ENCODE results near the gene SLC37A1.
"Not testable (repeated sequence)": the region's sequence is repeated elsewhere in the genome, so short reads cannot be mapped to it uniquely, and the experiment has no call there.

SLC37A1 gene

GRCh38 chr21:42612390-42612789 is 98.7 kb downstream of the SLC37A1 start:
- no peak overlapping the region for H3K4me3 ChIP-seq (ENCODE audit: extremely low read depth, insufficient read depth, low read length, poor library complexity, severe bottlenecking)
- no peaks in the 10 kb centered on the region for H3K4me1 ChIP-seq (ENCODE audit: control insufficient read depth, insufficient read depth, low read length, poor library complexity, severe bottlenecking)
- H3K36me3 ChIP-seq (ENCODE audit: control insufficient read depth, insufficient read depth, low read length), result no peaks in the 10 kb centered on the region
- H3K27ac ChIP-seq (ENCODE audit: low read depth, low read length, severe bottlenecking), result no peak overlapping the region
- no peaks in the 10 kb centered on the region for H3K9me3 ChIP-seq (ENCODE audit: control insufficient read depth, low read length)
- 80% methylated on average over 1 of the region's 1 CpG; no CpG with 5 or more reads in 1 of the 2 experiments for WGBS, 2 experiments (ENCODE audit: insufficient coverage in 2 of 2)

- Histone ChIP-seq H3K4me1 (ENCODE audit: control insufficient read depth, insufficient read depth, low read length, poor library complexity, severe bottlenecking) (no peaks in the 10 kb centered on the region), H3K9me3 (ENCODE audit: control insufficient read depth, low read length) (no peaks in the 10 kb centered on the region), H3K36me3 (ENCODE audit: control insufficient read depth, insufficient read depth, low read length) (no peaks in the 10 kb centered on the region), H3K27ac (ENCODE audit: low read depth, low read length, severe bottlenecking) (no peak overlapping the region), H3K4me3 (ENCODE audit: extremely low read depth, insufficient read depth, low read length, poor library complexity, severe bottlenecking) (no peak overlapping the region)
- 60% methylated on average over 1 of the region's 5 CpGs; no CpG with 5 or more reads in 1 of the 2 experiments for WGBS, 2 experiments (ENCODE audit: insufficient coverage in 2 of 2)
Measured at GRCh38 chr21:42613756-42614155, 100.1 kb downstream of the SLC37A1 start.

- 81 to 94% methylated on average over 6 to 7 of the region's 9 CpGs for WGBS, 2 experiments (ENCODE audit: insufficient coverage in 2 of 2)
- Histone ChIP-seq H3K4me3 (ENCODE audit: extremely low read depth, insufficient read depth, low read length, poor library complexity, severe bottlenecking) (no peak overlapping the region), H3K4me1 (ENCODE audit: control insufficient read depth, insufficient read depth, low read length, poor library complexity, severe bottlenecking) (no peaks in the 10 kb centered on the region), H3K9me3 (ENCODE audit: control insufficient read depth, low read length) (no peaks in the 10 kb centered on the region), H3K27ac (ENCODE audit: low read depth, low read length, severe bottlenecking) (peak overlapping the region; percentile 5), H3K36me3 (ENCODE audit: control insufficient read depth, insufficient read depth, low read length) (no peaks in the 10 kb centered on the region)
Measured at GRCh38 chr21:42614396-42614795, 100.7 kb downstream of the SLC37A1 start.

GRCh38 chr21:42614811-42615351 is 101.2 kb downstream of the SLC37A1 start:
- Histone ChIP-seq H3K36me3 (ENCODE audit: control insufficient read depth, insufficient read depth, low read length) (no peaks in the 10 kb centered on the region), H3K27ac (ENCODE audit: low read depth, low read length, severe bottlenecking) (peak overlapping the region; percentile 5), H3K4me1 (ENCODE audit: control insufficient read depth, insufficient read depth, low read length, poor library complexity, severe bottlenecking) (no peaks in the 10 kb centered on the region), H3K4me3 (ENCODE audit: extremely low read depth, insufficient read depth, low read length, poor library complexity, severe bottlenecking) (no peak overlapping the region), H3K9me3 (ENCODE audit: control insufficient read depth, low read length) (no peaks in the 10 kb centered on the region)
- WGBS, 2 experiments (ENCODE audit: insufficient coverage in 2 of 2), result 74 to 77% methylated on average over 11 to 13 of the region's 14 CpGs

- not testable (repeated sequence) for H3K9me3 ChIP-seq (ENCODE audit: control insufficient read depth, low read length); H3K36me3 ChIP-seq (ENCODE audit: control insufficient read depth, insufficient read depth, low read length); H3K4me1 ChIP-seq (ENCODE audit: control insufficient read depth, insufficient read depth, low read length, poor library complexity, severe bottlenecking); H3K27ac ChIP-seq (ENCODE audit: low read depth, low read length, severe bottlenecking); H3K4me3 ChIP-seq (ENCODE audit: extremely low read depth, insufficient read depth, low read length, poor library complexity, severe bottlenecking)
- 60% methylated on average over 1 of the region's 5 CpGs; no CpG with 5 or more reads in 1 of the 2 experiments for WGBS, 2 experiments (ENCODE audit: insufficient coverage in 2 of 2)
Measured at GRCh38 chr21:42615377-42615776, 101.7 kb downstream of the SLC37A1 start.

GRCh38 chr21:42615924-42616323 is 102.3 kb downstream of the SLC37A1 start:
- Histone ChIP-seq H3K27ac (ENCODE audit: low read depth, low read length, severe bottlenecking) (no peak overlapping the region), H3K4me3 (ENCODE audit: extremely low read depth, insufficient read depth, low read length, poor library complexity, severe bottlenecking) (no peak overlapping the region), H3K36me3 (ENCODE audit: control insufficient read depth, insufficient read depth, low read length) (no peaks in the 10 kb centered on the region), H3K4me1 (ENCODE audit: control insufficient read depth, insufficient read depth, low read length, poor library complexity, severe bottlenecking) (no peaks in the 10 kb centered on the region), H3K9me3 (ENCODE audit: control insufficient read depth, low read length) (no peaks in the 10 kb centered on the region)
- WGBS, 2 experiments (ENCODE audit: insufficient coverage in 2 of 2), result 64 to 71% methylated on average over 2 to 3 of the region's 3 CpGs

- Histone ChIP-seq H3K36me3 (ENCODE audit: control insufficient read depth, insufficient read depth, low read length) (no peaks in the 10 kb centered on the region), H3K4me1 (ENCODE audit: control insufficient read depth, insufficient read depth, low read length, poor library complexity, severe bottlenecking) (no peaks in the 10 kb centered on the region), H3K9me3 (ENCODE audit: control insufficient read depth, low read length) (no peaks in the 10 kb centered on the region), H3K27ac (ENCODE audit: low read depth, low read length, severe bottlenecking) (no peak overlapping the region), H3K4me3 (ENCODE audit: extremely low read depth, insufficient read depth, low read length, poor library complexity, severe bottlenecking) (no peak overlapping the region)
- 70 to 79% methylated on average over 18 of the region's 18 CpGs for WGBS, 2 experiments (ENCODE audit: insufficient coverage in 2 of 2)
Measured at GRCh38 chr21:42616446-42616845, 102.8 kb downstream of the SLC37A1 start.

- Histone ChIP-seq H3K36me3 (ENCODE audit: control insufficient read depth, insufficient read depth, low read length) (no peaks in the 10 kb centered on the region), H3K4me1 (ENCODE audit: control insufficient read depth, insufficient read depth, low read length, poor library complexity, severe bottlenecking) (no peaks in the 10 kb centered on the region), H3K9me3 (ENCODE audit: control insufficient read depth, low read length) (no peaks in the 10 kb centered on the region), H3K27ac (ENCODE audit: low read depth, low read length, severe bottlenecking) (no peak overlapping the region), H3K4me3 (ENCODE audit: extremely low read depth, insufficient read depth, low read length, poor library complexity, severe bottlenecking) (no peak overlapping the region)
- WGBS, 2 experiments (ENCODE audit: insufficient coverage in 2 of 2), result 91 to 93% methylated on average over 20 of the region's 21 CpGs
Measured at GRCh38 chr21:42616941-42617340, 103.3 kb downstream of the SLC37A1 start.

- H3K27ac ChIP-seq (ENCODE audit: low read depth, low read length, severe bottlenecking), result no peak overlapping the region
- H3K36me3 ChIP-seq (ENCODE audit: control insufficient read depth, insufficient read depth, low read length), result no peaks in the 10 kb centered on the region
- no peaks in the 10 kb centered on the region for H3K9me3 ChIP-seq (ENCODE audit: control insufficient read depth, low read length)
- no peak overlapping the region for H3K4me3 ChIP-seq (ENCODE audit: extremely low read depth, insufficient read depth, low read length, poor library complexity, severe bottlenecking)
- no peaks in the 10 kb centered on the region for H3K4me1 ChIP-seq (ENCODE audit: control insufficient read depth, insufficient read depth, low read length, poor library complexity, severe bottlenecking)
- WGBS, 2 experiments (ENCODE audit: insufficient coverage in 2 of 2), result 81% methylated on average over 16 to 19 of the region's 23 CpGs
Measured at GRCh38 chr21:42617486-42617885, 103.8 kb downstream of the SLC37A1 start.

- H3K27ac ChIP-seq (ENCODE audit: low read depth, low read length, severe bottlenecking), result no peak overlapping the region
- H3K9me3 ChIP-seq (ENCODE audit: control insufficient read depth, low read length), result no peaks in the 10 kb centered on the region
- no peaks in the 10 kb centered on the region for H3K36me3 ChIP-seq (ENCODE audit: control insufficient read depth, insufficient read depth, low read length)
- no peaks in the 10 kb centered on the region for H3K4me1 ChIP-seq (ENCODE audit: control insufficient read depth, insufficient read depth, low read length, poor library complexity, severe bottlenecking)
- WGBS, 2 experiments (ENCODE audit: insufficient coverage in 2 of 2), result no CpG with 5 or more reads among the region's 3 CpGs
- H3K4me3 ChIP-seq (ENCODE audit: extremely low read depth, insufficient read depth, low read length, poor library complexity, severe bottlenecking), result no peak overlapping the region
Measured at GRCh38 chr21:42618707-42619102, 105.1 kb downstream of the SLC37A1 start.

- no peaks in the 10 kb centered on the region for H3K9me3 ChIP-seq (ENCODE audit: control insufficient read depth, low read length)
- no peak overlapping the region for H3K4me3 ChIP-seq (ENCODE audit: extremely low read depth, insufficient read depth, low read length, poor library complexity, severe bottlenecking)
- 87 to 91% methylated on average over 5 to 7 of the region's 7 CpGs for WGBS, 2 experiments (ENCODE audit: insufficient coverage in 2 of 2)
- H3K4me1 ChIP-seq (ENCODE audit: control insufficient read depth, insufficient read depth, low read length, poor library complexity, severe bottlenecking), result no peaks in the 10 kb centered on the region
- no peak overlapping the region for H3K27ac ChIP-seq (ENCODE audit: low read depth, low read length, severe bottlenecking)
- no peaks in the 10 kb centered on the region for H3K36me3 ChIP-seq (ENCODE audit: control insufficient read depth, insufficient read depth, low read length)
Measured at GRCh38 chr21:42619166-42619565, 105.5 kb downstream of the SLC37A1 start.
